ENCODE measurements around the gene NAT10.

DNA sequence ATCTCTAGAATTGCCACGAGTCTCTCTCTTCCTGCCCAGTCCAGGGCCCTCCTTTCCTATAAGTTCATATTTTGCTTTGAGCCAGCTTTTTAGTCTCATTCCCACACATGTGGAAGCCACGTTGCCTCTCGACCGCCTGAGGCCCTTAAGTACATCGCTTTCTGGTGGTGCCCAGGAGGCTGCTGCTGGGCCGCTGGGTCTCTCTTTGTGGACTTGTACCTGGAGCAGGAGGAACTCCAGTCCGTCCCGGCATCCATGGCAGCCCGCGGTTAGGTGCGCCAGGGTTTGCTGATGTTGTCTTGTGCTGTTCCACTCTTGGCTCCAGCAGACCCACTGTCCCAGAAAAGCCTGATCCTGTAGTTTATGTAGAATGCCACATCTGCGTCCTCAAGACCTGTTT is 41.0 kb downstream of the NAT10 start:
- TF ChIP-seq GATA2 (IDR thresholded peaks at IDR 0.05; ENCODE audit: low read depth, low read length) (no peak), GATA3 (IDR thresholded peaks at IDR 0.05; ENCODE audit: low read depth, low read length) (no peak)
